CD4-positive, alpha-beta T cell (primary cell): ENCODE measurements around the gene MYB. TPM values are rescaled to one million over a fixed set of nuclear protein-coding genes. Genes with fewer than 3 reads are reported as not detected.

ENCODE experiments used
- ATAC-seq: fragments of 200-7000 bp; cut with Tn5 transposase; one replicate; pipeline ENCODE4 v1.10.0; 2022; ENCODE audit warnings: mild to moderate bottlenecking; ENCODE audit not compliant: poor library complexity
- CTCF ChIA-PET: fragments of 350-600 bp; sonication (Branson Sonifier 250); formaldehyde crosslinking; loops from one replicate; lab custom pipeline; 2021; ENCODE audit warnings: antibody characterized with exemption, inconsistent platforms; lab: Charles Lee
- POLR2A ChIA-PET: fragments of 350-600 bp; sonication (Branson Sonifier 250); formaldehyde crosslinking; loops from one replicate; lab custom pipeline; 2021; ENCODE audit warnings: antibody characterized with exemption, inconsistent platforms; lab: Charles Lee
- DNase-seq, 14 experiments: peaks; one replicate each; pipeline ENCODE4 v3.0.0-alpha.2; 2013 to 2020; ENCODE audit warnings: mixed read lengths in 2 of 14
- H3K27ac ChIP-seq, 2 donors: one replicate each; pipeline versions ENCODE4 v1.5.1 to v1.7.0; 2013; ENCODE audit warnings: low read length in 2 of 2, low read depth in 1 of 2, mild to moderate bottlenecking in 1 of 2
- H3K27me3 ChIP-seq, 2 experiments: 1 replicate in 1 of 2; 2 replicates in 1 of 2; pipeline versions ENCODE4 v1.6.1 to v1.7.0; 2013; ENCODE audit warnings: low read length in 2 of 2, control low read depth in 1 of 2, mild to moderate bottlenecking in 1 of 2, moderate library complexity in 1 of 2; ENCODE audit not compliant: insufficient read depth in 2 of 2, control insufficient read depth in 1 of 2
- H3K36me3 ChIP-seq: one replicate; pipeline ENCODE4 v1.6.1; 2013; ENCODE audit warnings: low read length, control low read depth; ENCODE audit not compliant: insufficient read depth
- H3K4me1 ChIP-seq: one replicate; pipeline ENCODE4 v1.6.1; 2013; ENCODE audit warnings: low read length, control low read depth; ENCODE audit not compliant: insufficient read depth
- H3K4me3 ChIP-seq: one replicate; pipeline ENCODE4 v1.5.1; 2013; ENCODE audit warnings: mild to moderate bottlenecking, low read length, moderate library complexity
- H3K9me3 ChIP-seq, 2 experiments: 1 replicate in 1 of 2; 2 replicates in 1 of 2; pipeline versions ENCODE4 v1.6.1 to v1.7.0; 2013; ENCODE audit warnings: low read length in 2 of 2, mild to moderate bottlenecking in 2 of 2, control low read depth in 1 of 2, moderate library complexity in 1 of 2; ENCODE audit not compliant: control insufficient read depth in 1 of 2, insufficient read depth in 1 of 2
- H3K27ac Mint-ChIP-seq: one replicate; pipeline ENCODE4 v1.8.0; 2020; ENCODE audit warnings: mixed read lengths
- H3K27me3 Mint-ChIP-seq: one replicate; pipeline ENCODE4 v1.8.0; 2021; ENCODE audit warnings: mixed read lengths
- H3K36me3 Mint-ChIP-seq: one replicate; pipeline ENCODE4 v1.8.0; 2021; ENCODE audit warnings: low read depth, mixed read lengths
- H3K4me1 Mint-ChIP-seq: one replicate; pipeline ENCODE4 v1.8.0; 2021; ENCODE audit warnings: low read depth, mixed read lengths
- H3K4me3 Mint-ChIP-seq: one replicate; pipeline ENCODE4 v1.8.0; 2020; ENCODE audit warnings: mild to moderate bottlenecking, mixed read lengths
- H3K9me3 Mint-ChIP-seq: one replicate; pipeline ENCODE4 v1.8.0; 2020; ENCODE audit warnings: mixed read lengths
- intact Hi-C, 2 experiments: fragments of 100-400 bp; cut with DNase I in 1 of 2; cut with micrococcal nuclease in 1 of 2; formaldehyde crosslinking; loops; one replicate each; pipeline versions ENCODE4 v1.15.1 to v1.9.0; 2023 to 2025; cut with DNase I, micrococcal nuclease
- total RNA-seq, 174 experiments: library from RNA in 2 of 174; stranded (reverse) in 2 of 174; gene quantifications; one replicate each; pipeline ENCODE4 v1.2.3 and lab custom pipeline; 2021 to 2026
- TF ChIP-seq, protein P1 (sequence below): fragments of 200-600 bp; IDR thresholded peaks from one replicate; pipeline ENCODE4 v1.8.0; 2022; ENCODE audit warnings: antibody characterized with exemption, mild to moderate bottlenecking

MYB gene
- total RNA-seq, 2 experiments from 2014 or later: 2.0 to 2.6 TPM

DNA sequence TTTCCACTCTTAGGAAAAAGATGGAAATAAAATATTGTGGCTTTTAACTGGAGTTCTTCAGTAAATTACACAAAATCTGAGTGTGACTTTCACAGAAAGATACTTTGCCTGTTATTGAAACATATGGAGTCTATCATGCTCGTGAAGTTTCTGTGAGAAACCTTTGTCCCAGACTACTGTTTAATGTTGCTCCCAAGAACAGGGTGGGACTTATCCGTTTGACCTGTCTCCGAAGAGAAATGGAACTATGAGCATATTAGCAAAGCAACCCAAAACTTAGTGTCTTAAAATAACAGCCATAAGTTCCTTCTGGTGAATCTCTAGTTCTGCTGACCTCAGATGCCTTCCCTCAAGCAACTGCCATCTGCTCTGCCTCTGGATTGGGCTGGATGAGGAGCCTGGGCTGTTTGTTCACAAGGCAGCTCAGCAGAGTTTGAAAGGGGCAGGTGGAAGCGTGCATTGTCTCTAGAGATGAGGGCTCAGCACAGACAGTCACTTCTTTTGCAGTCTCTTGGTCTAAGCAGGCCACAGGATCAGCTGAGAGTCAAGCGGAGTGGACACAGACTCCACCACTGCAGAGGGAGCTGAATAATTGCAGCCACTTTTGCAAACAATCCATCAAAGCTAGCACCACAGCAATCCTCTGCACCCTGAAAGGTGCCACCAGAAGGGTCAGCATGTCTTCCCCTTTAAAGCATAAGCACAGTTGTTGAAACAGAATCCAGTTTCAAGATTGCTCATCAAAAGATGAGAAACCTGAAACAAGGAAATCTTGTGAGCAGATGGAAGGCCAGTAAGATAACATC, 52.8 kb downstream of the MYB start:
- no peaks in the 10 kb centered on the region for H3K36me3 Mint-ChIP-seq
- Histone ChIP-seq H3K27me3 (no peaks in the 10 kb centered on the region), H3K4me3 (no peak overlapping the region), H3K36me3 (no peaks in the 10 kb centered on the region), H3K27ac (no peak overlapping the region), H3K9me3 (no peaks in the 10 kb centered on the region), H3K4me1 (peaks cover 6% of the 10 kb centered on the region)
- POLR2A ChIA-PET: no interaction called here
- H3K27me3 Mint-ChIP-seq: no peaks in the 10 kb centered on the region
- no peaks in the 10 kb centered on the region for H3K4me1 Mint-ChIP-seq
- CTCF ChIA-PET: no interaction called here
- no peak for ATAC-seq
- DNase-seq: no peak
- no peak overlapping the region for H3K27ac Mint-ChIP-seq
- intact Hi-C loops: no loop called here
- TF ChIP-seq, protein P1, sequence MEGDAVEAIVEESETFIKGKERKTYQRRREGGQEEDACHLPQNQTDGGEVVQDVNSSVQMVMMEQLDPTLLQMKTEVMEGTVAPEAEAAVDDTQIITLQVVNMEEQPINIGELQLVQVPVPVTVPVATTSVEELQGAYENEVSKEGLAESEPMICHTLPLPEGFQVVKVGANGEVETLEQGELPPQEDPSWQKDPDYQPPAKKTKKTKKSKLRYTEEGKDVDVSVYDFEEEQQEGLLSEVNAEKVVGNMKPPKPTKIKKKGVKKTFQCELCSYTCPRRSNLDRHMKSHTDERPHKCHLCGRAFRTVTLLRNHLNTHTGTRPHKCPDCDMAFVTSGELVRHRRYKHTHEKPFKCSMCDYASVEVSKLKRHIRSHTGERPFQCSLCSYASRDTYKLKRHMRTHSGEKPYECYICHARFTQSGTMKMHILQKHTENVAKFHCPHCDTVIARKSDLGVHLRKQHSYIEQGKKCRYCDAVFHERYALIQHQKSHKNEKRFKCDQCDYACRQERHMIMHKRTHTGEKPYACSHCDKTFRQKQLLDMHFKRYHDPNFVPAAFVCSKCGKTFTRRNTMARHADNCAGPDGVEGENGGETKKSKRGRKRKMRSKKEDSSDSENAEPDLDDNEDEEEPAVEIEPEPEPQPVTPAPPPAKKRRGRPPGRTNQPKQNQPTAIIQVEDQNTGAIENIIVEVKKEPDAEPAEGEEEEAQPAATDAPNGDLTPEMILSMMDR: no peak
- no peak overlapping the region for H3K4me3 Mint-ChIP-seq
- no peaks in the 10 kb centered on the region for H3K9me3 Mint-ChIP-seq

- TF ChIP-seq, protein P1: no peak
- no peaks in the 10 kb centered on the region for H3K9me3 ChIP-seq
- ATAC-seq (no peak), DNase-seq (no peak)
- peaks cover 6% of the 10 kb centered on the region for H3K4me1 ChIP-seq
- POLR2A ChIA-PET: no interaction called here
- H3K36me3 ChIP-seq: no peaks in the 10 kb centered on the region
- CTCF ChIA-PET: interaction anchor here (1.2 kb wide), 1 partner anchor 9 kb away, joined by 3 read pairs; no protein-coding TSS in a partner anchor
- Mint-ChIP-seq H3K36me3 (no peaks in the 10 kb centered on the region), H3K27me3 (no peaks in the 10 kb centered on the region), H3K9me3 (no peaks in the 10 kb centered on the region), H3K27ac (no peak overlapping the region), H3K4me3 (no peak overlapping the region), H3K4me1 (no peaks in the 10 kb centered on the region)
- no peak overlapping the region for H3K27ac ChIP-seq
- H3K4me3 ChIP-seq: no peak overlapping the region
- intact Hi-C loops: no loop called here
- H3K27me3 ChIP-seq: no peaks in the 10 kb centered on the region
These were observed 53.3 kb downstream of the MYB start for GRCh38 chr6:135234492-135234780.

GRCh38 chr6:135235716-135236115, 54.6 kb downstream of the MYB start:
- TF ChIP-seq, protein P1: no peak
- no peak overlapping the region for H3K27ac Mint-ChIP-seq
- H3K27me3 Mint-ChIP-seq: no peaks in the 10 kb centered on the region
- ATAC-seq: no peak
- no peak overlapping the region for H3K4me3 ChIP-seq
- ChIA-PET POLR2A (no interaction called here), CTCF (interaction anchor here (1.2 kb wide), 1 partner anchor 10 kb away, joined by 3 read pairs; no protein-coding TSS in a partner anchor)
- H3K27ac ChIP-seq: no peak overlapping the region
- no peaks in the 10 kb centered on the region for H3K36me3 ChIP-seq
- intact Hi-C loops: no loop called here
- no peak overlapping the region for H3K4me3 Mint-ChIP-seq
- H3K4me1 ChIP-seq: peaks cover 6% of the 10 kb centered on the region
- no peaks in the 10 kb centered on the region for H3K9me3 ChIP-seq
- H3K36me3 Mint-ChIP-seq: no peaks in the 10 kb centered on the region
- H3K4me1 Mint-ChIP-seq: no peaks in the 10 kb centered on the region
- H3K27me3 ChIP-seq: no peaks in the 10 kb centered on the region
- H3K9me3 Mint-ChIP-seq: no peaks in the 10 kb centered on the region
- DNase-seq: no peak
